GM18870 (cell line): Measurements from ENCODE around the gene CLDN8.

Experiments
- ATAC-seq: cut with Tn5 transposase; IDR thresholded peaks from one replicate; pipeline ENCODE4 v1.9.1; 2021; ENCODE audit warnings: moderate library complexity; ENCODE audit not compliant: unreplicated experiment

CLDN8 gene

DNA sequence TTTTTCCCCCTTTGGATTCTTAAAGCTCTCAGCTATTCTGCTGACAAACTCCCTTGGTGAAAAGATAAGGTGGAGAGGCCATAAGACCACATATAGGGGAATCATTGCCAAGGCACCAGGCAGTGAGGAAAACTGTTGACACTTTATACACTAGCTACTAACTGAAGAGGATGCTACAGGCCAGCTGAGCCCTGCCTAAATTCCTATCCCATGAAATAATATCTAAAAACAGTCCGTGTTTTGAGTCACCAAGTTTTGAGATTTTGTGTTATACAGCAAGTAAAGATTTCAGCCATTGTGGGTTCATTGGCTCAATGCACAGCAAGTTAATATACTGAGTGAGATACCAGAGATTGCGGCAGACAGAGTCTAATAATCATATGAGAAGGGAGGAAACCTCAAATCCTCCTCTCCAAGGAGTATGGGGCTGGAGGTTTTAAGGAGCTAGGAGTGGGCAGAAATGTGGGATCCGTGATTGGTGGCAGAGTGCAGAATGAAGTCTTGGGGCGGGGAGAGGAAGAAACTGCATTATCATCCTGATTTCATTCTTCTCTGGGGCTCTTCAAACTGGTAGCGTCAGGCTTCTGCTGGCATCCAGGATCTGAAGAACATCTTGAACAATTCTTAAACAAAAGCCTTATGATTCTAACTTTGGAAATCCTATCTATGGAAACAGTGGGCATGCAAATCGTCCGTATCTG lies 9.2 kb downstream of the CLDN8 start:
- ATAC-seq = no peak

- ATAC-seq = no peak
Measured at GRCh38 chr21:30200000-30200399, 15.9 kb downstream of the CLDN8 start.

GRCh38 chr21:30194701-30195299 lies 21.1 kb downstream of the CLDN8 start:
- ATAC-seq = no peak

DNA sequence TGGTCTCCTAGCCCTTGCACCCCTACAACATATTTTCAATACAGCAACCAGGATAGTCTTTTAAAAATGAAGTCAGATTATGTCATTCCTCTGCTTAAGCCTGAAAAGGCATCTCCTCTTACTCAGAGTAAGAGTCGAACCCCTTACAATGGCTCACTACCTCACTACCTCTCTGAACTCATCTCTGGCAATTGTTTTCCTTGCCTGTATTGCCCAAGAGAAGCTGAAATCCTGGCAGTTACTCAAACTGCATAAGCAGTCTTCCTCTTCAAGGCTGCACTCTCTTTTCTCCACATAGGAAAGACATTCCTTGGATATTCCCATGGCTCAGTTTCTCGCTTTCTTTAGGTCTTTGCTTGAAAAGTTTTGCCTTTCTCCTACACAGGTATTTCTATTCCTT lies 22.7 kb downstream of the CLDN8 start:
- no peak for ATAC-seq

GRCh38 chr21:30190554-30190953 lies 25.3 kb downstream of the CLDN8 start:
- no peak for ATAC-seq

GRCh38 chr21:30189773-30190172 lies 26.1 kb downstream of the CLDN8 start:
- no peak for ATAC-seq

DNA sequence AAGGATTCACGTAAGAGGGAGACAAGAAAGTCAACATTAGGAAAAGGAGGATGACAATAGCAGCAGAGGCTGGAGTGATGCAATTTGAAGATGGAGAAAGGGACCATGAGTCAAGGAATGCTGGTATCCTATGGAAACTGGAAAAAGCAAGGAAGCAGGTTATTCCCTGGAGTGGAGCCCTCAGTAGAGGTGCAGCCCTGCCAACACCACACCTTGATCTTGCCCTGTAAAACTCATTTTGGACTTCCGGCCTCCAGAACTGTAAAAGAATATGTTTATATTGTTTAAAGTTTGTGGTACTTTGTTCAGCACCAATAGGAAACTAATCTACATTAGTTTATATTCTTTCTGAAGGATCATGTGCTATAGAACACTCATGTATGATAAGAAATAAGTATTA lies 29.7 kb downstream of the CLDN8 start:
- no peak for ATAC-seq

DNA sequence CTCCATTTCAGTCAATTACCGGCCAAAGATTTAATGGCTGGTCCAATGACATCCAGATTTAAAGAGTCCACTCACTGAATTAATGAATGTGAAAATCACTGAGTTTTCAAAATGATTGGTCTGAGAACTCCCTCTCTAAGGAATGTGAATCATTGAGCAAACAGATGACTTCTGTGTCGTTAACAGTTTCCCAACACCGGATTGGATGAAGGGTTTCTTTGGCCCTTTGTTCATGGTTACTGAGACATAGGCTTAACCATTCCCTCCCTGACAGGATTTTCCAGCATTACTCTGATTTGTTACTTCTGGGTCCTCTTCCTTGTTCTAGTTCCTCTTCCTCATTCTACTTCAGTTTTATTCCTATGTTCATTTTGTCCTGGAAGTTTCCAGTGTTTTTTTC lies 47.8 kb downstream of the CLDN8 start:
- ATAC-seq = no peak

- ATAC-seq = no peak
Measured at GRCh38 chr21:30166705-30167104, 49.2 kb downstream of the CLDN8 start, which contains the start of gene CLDN17. CLDN17 (minus strand) TSS chr21:30166805; CDS start chr21:30166617, 188 bp downstream.

- no peak for ATAC-seq
Measured at GRCh38 chr21:30166171-30166570, 49.7 kb downstream of the CLDN8 start.

- ATAC-seq = no peak
Measured at GRCh38 chr21:30164796-30165195, 51.1 kb downstream of the CLDN8 start.
